SW 1271 (cell line): ENCODE measurements around the gene BRINP1.

ENCODE experiments used
- DNase-seq, 2 experiments: peaks; one replicate each; lab custom pipeline; 2025; lab: John Stamatoyannopoulos, UW

The BRINP1 gene

DNA sequence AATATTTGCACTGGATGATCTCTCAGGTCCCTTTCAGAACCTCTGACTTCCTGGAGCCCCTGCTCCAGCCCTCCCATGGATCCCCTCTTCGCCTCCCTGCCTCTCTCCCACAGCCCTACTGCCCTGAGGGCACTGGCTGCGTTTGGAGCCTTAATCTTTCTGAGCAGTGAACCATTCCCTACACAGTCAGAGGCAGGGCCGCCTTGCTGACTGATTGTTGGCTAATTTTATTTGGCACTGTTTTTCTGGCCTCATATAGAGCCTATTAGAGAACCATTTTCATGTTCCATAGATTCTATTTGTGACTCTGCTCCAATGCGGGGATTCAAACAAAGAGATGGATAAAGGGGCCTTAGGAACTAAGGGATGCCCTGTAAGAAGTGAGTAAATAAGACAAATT, 91.1 kb downstream of the BRINP1 start:
- no peak for DNase-seq

DNA sequence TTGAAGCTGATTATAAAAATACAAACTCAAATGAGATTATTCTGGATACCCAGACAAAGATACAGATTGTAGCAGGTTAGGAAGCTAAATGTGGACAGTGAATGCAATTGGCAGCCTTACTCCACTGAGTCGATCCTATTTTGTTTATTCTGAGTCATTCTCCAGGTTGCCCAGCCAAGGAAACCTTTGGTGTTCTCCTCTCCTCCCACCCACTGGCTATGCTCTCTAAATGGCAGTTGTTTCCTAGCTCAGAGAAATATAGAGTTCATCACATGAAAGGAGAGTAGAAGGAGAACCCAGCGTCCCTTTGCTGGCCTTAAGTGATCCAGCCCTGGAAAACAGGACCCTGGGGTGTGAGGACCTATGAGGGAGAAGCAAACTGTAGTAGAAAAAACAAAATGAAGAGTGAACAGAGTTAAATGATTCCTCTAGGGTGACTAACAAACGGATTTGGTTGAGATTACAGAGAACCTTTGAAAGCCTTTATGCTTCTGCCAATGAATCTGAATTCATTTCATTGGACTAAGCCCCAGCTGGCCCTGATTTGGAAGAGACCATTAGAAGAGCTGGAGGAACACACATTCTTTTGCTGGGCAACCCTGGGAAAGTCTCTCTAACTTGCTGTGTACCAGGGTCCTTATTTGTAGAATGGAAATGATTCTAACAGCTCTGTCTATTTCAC, 95.1 kb downstream of the BRINP1 start:
- no peak for DNase-seq

DNA sequence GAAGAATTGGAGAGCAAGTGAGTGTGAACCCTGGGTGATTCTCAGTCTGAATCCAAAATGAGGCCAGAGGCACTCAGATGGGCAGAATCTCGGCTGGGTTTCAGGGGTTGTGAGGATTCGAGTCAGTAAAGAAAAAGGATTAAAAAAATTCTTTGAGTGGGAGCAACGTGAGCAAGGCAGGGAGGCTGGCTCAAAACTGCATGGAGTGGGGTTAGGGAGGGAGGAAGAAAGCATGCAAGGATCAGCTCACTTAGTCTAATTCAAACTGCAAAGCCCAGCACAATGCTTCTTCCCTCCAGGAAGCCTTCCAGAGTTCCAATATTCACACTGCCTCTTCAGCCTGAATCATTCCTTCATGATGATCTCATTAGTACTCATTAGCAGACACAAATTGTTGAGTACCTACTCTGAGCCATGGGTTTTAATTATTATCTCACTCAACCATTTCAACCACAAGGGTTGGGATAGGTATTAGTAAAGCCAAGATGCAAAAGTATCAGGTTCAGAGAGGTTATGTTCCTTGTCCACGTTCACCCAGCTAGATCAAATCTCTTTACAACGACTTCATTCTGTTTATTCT, 95.8 kb downstream of the BRINP1 start:
- no peak for DNase-seq

DNA sequence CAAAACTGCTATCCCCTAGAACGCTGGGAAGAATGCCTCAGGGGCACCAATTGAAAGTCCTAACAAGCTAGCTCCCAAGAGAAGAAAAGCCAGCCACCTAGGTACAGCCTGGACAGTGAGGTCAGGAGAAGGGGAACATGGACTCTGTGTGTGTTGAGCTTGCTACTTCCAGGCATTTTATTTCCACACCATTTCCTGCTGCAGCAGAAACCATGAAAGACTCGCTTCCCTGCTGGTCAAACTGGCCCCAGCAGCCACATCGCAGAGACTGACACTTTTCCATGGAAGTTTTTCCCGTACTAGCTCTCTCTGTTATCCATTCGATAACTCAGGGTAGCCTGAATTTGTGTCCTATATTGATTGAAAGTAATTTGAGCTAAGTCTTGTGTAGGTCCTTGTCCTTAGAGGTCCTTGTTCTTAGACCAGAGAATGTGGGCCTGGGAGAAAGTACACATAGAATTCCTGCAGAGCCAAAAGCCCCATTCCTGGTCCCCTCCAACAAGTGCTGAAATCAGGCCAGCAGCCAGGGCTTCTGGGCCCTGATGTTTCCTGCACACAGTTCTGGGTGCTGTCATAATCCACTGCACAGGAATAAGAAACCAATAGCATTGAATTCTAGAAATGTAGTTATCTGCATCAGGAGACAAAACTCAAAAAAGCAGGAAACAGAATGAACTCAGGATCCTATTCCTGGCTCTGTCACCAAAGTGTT, 96.6 kb downstream of the BRINP1 start:
- DNase-seq = no peak

DNA sequence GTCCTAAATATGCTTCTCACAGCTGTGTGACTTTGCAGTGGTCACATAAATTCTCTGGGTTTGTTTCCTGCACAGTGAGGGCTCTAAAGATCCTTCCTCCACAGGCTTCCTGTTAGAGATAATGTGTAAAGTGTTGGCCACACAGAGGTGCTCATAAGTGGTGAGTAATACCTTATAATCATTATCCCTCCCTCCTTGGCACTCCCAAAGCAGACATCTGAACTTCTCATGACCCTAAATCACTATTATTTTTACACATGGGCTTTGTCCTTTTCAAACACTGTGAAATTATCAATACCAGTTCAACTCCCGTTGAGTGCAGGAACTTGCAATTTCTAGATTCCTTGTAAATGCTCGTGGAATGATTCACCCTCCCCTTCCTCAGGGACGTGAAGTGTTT, 100.2 kb downstream of the BRINP1 start:
- no peak for DNase-seq

DNA sequence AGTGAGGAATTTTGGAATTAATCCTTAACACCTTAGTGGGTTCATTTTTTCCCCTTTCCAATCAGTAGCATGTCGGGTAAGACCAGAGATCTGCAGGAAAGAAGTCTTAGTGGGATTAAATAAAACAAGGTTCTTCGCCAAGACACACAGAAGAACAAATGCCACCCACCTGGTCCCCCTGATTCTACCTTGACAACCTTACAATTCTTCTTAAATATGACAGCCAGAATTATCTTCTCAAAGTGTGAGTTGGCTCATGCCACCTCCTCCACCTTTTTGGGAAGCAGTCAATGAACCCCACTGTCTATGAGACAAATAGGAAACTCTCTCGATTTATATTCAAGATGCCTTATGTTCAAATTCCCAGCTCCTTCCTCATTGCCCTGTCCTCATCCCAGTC, 105.1 kb downstream of the BRINP1 start:
- DNase-seq = no peak

DNA sequence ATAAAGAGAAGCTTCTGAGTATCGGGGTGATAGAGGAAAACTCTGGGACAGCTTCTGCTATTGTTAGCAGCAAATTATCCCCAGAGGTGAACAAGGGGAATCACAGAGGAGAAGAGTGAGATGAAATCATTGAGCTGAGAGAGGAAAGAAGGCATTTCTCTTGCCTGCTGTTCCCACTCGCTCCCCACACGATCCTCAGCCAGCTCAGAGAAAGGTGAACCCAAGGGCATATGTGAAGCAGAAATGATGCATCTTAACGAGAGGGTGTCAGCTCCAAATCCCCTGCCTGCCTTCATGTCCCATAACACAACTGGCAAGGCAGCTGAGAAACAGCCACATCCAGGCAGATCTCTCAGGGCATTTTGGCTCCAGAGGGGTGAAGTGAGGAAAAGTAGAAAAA, 111.6 kb downstream of the BRINP1 start:
- DNase-seq = no peak

DNA sequence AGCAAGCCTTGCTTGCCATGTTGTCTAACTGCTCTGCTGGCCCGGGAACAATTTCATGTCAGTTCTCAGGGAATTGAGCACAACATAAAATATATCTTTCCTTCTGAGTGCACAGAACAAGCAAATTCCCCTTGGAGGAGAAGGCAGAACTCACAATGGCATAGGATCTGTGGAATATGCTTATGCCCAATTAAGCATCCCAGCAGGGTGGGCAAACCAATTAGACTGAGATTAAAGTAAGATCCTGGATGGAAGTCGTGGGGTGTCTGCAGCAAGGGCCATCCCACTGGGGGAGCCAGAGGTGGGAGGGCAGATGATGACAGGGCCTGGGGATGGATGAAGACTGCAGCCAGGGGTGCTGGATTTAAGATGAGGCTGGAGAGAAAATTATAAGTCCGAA, 114.1 kb downstream of the BRINP1 start:
- no peak for DNase-seq

DNA sequence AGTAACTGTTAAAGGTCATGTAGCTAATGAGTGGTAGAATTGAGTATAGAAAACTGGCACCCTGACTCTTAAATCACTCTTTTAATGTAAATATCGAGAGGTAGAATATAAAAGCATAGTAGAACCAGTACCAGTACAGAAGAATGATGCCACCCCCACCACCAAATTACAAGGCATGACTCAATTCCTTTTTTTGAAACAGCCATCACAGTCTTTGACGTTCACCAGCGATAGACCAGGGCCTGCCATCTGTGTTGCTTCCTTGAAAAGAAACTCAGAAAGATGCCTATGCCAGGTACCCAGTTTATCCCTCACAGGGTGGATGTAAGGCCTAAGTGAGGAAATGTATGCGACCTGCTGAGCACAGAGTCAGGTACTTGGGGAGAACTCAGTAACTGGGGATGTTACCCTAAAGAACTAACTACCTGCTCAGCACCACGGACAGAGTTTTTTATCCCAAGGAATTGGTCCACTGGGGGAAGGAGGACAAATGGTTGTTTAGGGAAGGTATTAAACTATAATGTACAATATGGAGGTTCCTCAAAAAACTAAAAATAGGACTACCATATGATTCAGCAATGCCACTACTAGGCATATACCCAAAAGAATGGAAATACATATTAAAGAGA, 116.5 kb downstream of the BRINP1 start:
- no peak for DNase-seq

DNA sequence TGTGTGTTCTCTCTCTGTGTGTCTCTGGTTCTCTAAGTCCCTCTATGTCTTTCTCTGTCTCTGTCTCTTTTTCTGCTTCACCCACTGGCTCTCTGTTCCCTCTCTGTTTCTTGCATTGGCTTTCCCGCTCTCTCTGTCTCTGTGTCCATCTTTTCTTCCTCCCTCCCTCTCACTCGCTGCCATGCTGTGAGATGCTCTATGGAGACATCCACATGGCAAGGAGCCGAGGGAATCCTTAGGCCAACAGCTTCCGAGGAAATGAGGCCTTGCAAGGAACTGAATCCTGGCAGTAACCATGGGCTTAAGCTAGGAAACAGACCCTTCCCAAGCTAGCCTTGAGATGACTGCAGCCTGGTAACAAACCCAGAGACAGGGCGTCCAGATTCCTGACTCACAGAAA, 117.3 kb downstream of the BRINP1 start:
- DNase-seq = no peak

DNA sequence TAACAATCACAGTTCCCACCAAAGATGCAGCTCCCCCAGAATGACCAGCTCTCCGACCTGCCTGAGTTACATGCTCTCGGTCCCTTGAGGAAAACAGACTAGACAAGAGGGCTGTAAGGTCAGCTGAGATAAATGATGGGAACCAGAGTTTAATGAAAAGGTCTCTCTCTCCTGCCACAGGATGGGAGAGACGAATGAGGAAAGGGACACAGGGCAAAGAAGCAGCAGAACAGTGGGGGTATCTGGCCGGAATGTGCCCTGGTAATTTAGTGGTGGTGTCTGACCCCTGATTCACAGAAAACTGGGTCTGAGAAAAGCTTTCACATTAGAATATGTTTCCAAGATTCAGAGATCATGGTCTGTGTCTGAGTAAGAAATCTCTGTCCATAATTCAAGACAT, 118.5 kb downstream of the BRINP1 start:
- DNase-seq = no peak

DNA sequence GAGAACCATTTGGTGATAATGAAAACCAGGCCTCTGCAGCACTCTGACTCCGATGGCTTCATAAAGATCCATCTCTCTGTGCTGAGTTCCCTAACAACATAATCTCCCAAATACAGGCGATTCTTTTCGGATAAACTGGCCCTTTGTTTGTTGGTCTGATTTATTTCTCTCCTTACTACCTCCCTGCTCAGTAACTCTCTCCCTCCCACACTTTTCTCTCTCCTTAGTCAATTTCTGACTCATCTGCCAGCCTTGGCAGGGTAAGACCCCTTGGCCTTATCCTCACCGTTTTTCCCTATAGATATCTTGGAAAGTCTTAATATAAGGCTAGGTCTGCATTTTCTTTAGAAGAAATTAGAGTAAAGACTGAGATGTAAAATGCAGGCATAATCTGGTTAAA, 128.7 kb downstream of the BRINP1 start:
- no peak for DNase-seq

DNA sequence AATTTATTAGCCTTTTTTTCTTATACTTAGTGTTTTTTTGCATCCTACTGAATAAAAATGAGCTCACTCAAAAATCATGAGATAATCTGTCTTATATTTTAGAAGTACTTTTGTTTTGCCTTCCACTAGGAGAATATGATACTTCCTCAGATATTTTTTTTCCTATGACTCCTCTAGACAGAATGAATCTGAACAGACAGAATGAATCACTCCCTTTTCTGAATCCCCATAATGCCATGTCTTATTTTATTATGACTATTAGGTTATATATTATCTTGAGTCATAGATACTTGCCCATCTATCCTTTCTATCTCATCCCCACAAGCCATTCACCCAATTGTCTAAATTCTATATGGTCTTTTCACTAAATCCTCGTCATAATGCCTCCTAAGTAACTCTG, 134.6 kb downstream of the BRINP1 start:
- no peak for DNase-seq

DNA sequence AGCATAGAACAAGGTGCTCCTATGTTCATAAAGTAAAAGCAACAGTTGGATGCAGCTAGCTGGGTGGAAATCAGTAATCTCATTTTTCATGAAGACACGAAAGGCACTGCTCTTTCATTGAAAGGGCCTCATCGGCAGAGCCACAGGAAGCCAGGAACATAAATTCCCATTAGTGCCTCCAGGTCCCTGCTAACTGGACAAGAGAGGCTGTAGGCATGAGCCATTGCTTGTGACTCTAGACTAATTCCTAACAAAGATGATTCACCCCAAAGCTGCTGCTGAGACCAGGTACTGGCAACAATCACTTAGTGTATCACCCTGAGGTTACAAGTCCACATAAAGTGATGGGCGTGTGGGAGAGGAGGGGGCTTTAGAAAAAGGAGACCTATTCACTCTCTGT, 141.8 kb downstream of the BRINP1 start:
- no peak for DNase-seq

DNA sequence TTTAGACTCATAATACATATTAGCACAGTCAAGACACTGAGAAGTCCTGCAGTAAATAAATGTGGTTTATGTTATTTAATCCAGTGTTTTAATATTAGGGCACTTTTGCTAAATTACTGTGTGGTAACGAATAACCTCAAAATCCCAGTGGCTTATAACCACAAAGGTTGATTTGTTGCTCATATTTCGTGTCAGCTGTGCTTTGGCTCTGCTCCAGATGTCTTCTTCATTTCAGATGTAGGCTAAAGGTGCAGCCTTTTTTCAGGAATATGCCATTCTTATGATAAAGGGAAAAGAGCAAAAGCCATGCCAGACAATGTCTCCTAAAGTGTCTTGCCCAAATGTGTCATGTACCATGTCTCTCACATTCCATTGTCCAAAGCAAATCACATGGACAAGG, 144.8 kb downstream of the BRINP1 start:
- no peak for DNase-seq

DNA sequence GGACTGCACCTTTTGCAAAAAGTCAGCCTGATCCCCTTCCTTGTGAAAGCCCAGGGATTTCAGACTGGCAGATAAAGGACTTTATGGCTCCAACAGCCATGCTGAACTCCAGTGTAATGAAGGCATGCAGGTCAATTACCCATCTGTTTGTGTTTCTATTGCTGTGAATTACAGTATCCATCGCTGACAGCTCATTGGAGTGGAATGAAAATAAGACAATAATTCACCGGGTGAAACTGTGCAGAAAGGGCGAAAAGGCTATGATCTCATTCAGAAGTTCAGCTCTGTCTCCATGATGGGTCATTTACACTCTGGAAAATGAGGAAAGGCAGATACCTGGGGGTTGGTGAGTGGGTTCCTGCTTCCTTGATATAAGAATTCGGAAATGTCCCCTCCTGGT, 148.0 kb downstream of the BRINP1 start:
- DNase-seq = no peak

DNA sequence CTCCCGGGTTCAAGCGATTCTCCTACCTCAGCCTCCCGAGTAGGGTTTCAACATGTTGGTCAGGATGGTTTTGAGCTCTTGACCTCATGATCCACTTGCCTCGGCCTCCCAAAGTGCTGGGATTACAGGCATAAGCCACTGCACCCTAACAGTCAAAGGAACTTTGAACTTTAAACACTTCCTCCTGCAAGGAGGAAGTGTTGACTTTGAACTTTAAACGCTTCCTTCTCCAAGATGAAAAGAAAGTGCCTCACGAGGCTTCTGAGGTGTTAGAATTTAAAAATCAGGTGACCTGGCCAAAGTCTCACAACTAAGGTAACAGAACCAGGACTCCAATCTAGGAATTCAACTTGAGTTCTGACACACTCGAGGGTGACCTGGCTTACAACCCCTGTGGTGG, 150.9 kb downstream of the BRINP1 start:
- DNase-seq = no peak

DNA sequence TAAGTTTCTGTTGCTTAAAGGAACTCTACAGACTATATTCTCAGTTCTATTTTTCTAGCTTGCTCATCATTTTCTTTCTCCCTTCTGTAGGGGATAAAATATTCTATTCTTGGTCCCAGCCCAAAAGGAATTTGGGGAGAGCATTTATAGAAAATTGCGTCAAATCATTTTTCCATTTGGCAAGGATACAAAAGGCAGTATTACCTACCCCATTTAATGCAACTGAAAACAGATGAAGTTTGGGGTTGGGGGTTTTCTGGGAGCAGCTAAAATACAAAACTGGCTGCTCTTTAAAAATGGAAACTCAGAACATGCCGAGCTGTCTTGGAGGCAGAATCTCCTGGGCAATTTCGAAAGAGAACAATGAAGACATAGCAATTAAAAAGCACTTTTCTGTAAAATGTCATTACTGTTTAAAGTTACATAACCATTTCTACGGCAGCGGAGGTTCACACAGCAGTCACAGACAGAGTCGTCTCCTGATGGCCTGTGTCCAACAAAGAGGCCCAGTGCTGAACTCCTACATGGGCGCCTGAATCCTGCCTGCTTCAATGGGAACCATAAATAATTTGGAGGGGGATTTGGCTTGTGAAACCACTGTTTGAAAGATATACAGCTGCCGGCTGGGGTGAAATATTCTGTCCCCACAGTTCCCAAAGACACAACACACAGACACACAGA, 152.4 kb downstream of the BRINP1 start:
- DNase-seq = no peak

DNA sequence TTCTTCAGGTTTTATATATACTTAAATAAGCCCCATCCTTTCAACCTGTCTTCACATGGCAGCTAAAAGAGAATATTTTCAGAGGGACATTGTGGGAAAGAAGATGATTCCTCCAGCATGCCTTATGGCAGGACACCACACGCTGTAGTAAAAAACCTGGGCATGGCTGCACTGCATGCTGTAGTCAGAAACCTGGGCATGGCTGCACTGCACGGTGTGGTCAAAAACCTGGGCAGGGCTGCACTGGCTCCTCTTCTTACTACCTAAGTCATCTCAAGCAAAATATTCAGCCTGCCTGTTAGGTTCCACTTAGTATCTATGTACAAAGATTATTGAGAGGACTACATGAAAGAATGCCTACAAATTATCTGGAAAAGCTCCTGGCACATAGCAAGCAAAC, 153.6 kb downstream of the BRINP1 start:
- DNase-seq = no peak

DNA sequence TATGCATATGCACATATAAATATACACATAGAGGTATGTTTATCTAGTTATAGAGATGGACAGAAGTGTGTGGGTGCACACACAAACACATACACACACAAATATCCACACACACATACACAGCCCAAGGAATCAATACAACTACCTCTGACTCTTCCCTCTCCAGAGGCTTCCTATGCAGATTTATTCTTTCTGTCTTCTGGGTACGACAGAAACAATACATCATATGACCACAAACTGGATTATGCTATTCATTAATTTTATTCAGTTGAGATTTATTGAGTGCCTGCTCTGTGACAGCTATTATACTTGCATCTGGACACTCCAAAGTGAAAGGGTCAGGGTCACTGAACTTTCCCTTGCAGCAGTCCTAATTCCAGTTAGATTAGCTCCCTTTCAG, 155.8 kb downstream of the BRINP1 start:
- no peak for DNase-seq

DNA sequence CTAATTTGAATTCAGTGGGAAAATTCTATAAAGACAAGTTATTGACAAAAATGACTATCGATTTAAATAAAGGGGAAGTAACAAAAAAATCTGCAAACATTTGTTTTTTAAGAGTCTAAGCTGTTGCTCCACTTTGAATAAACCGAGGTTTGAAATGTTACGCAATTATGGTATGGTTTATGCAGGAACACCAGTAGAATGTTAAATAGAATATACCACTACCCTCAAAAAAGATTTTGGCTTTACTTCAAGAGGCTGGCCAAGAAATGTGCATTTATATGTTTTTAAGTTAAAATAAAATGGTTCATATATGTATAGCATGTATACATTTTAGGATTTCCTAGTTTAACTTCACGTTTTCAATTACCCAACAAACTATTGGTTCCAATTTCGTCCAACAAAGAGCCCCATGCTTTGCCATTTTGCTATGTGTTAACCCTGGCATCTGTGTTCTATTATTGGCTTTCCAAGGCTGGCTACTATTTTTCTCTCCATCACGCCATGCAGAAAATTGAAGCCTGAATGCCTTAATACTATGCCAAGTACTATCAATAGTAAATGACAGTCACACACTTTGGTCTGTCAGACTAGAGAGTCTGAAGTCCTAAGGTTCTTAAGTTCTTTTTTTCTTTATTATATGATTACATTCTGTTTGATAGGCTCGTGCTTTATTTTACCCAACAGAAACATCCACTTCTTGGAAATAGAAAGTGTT, 171.2 kb downstream of the BRINP1 start:
- no peak for DNase-seq

DNA sequence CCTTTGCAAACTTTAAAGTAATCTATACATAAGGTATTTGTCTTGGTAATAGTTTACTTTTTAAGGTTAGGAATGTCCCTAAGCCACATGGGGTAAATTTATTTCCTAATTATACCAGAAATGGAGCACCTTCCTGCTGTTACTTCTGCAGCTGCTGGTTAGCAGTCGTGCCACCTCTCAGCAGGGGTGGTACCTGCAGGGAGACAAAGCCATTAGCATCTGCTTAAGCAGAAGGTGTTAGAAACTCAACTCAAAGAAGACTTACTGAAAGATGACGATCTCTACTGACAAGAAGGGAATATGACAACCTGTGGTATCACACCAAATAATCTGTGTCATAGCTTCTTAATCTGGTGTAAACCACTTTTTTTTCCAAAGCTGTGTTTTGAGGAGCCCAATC, 173.7 kb downstream of the BRINP1 start:
- no peak for DNase-seq
